ENCODE results near the gene C4A.
"Not testable (repeated sequence)": the region's sequence is repeated elsewhere in the genome, so short reads cannot be mapped to it uniquely, and the experiment has no call there.

DNA sequence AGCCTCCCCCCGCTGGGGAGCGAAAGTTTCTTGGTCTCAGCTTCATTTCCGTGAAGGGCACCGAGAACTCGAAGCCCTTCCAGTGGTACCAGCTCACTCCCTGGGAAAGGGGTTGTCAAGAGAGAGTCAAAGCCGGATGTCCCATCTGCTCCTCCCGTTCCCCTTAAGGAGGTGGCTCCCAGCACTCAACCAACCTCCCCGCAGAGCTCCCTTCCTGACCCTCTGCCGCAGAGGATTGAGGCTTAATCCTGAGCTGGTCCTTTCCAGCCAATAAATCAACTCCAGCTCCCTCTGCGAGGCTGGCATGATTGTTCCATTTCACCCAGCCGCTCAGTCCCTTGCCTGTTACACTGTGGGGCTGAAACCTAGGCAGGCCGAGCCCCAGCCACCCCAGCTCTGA, 26.8 kb downstream of the C4A start:
- TF ChIP-seq, protein P1, sequence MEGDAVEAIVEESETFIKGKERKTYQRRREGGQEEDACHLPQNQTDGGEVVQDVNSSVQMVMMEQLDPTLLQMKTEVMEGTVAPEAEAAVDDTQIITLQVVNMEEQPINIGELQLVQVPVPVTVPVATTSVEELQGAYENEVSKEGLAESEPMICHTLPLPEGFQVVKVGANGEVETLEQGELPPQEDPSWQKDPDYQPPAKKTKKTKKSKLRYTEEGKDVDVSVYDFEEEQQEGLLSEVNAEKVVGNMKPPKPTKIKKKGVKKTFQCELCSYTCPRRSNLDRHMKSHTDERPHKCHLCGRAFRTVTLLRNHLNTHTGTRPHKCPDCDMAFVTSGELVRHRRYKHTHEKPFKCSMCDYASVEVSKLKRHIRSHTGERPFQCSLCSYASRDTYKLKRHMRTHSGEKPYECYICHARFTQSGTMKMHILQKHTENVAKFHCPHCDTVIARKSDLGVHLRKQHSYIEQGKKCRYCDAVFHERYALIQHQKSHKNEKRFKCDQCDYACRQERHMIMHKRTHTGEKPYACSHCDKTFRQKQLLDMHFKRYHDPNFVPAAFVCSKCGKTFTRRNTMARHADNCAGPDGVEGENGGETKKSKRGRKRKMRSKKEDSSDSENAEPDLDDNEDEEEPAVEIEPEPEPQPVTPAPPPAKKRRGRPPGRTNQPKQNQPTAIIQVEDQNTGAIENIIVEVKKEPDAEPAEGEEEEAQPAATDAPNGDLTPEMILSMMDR (IDR thresholded peaks at IDR 0.05): not testable (repeated sequence)
- TF ChIP-seq POLR2A (IDR thresholded peaks at IDR 0.05; ENCODE audit: low read depth); POLR2AphosphoS5 (IDR thresholded peaks at IDR 0.05): not testable (repeated sequence)

All from esophagus muscularis mucosa (tissue), 3 donors.